Measurements from ENCODE around the gene FNDC3B. TPM values are rescaled to one million over a fixed set of nuclear protein-coding genes. Genes with fewer than 3 reads are reported as not detected.

FNDC3B gene
- total RNA-seq, 1 experiment from 2014 or later: 149 TPM

GRCh38 chr3:172167892-172168648 is 128.7 kb downstream of the FNDC3B start:
- Mint-ChIP-seq H3K27me3 (ENCODE audit: insufficient read depth, unreplicated experiment) (no peaks in the 10 kb centered on the region), H3K4me3 (ENCODE audit: unreplicated experiment) (no peak overlapping the region), H3K36me3 (ENCODE audit: insufficient read depth, unreplicated experiment) (peaks cover 12% of the 10 kb centered on the region), H3K27ac (ENCODE audit: low read depth, unreplicated experiment) (peak overlapping the region; percentile 96), H3K4me1 (ENCODE audit: insufficient read depth, unreplicated experiment) (peaks cover 16% of the 10 kb centered on the region), H3K9me3 (ENCODE audit: unreplicated experiment) (no peaks in the 10 kb centered on the region)
- ChIA-PET POLR2A (interaction anchor here (0.7 to 5.4 kb wide), 15 partner anchors 9 to 389 kb away, joined by 3 to 48 read pairs (median 7); partner anchors contain the start of gene FNDC3B), CTCF (interaction anchor here (0.6 to 1.9 kb wide), 6 partner anchors 28 to 189 kb away, joined by 3 to 5 read pairs (median 3); no protein-coding TSS in a partner anchor)
- no peak for DNase-seq (ENCODE audit: unreplicated experiment)
- BruUV-seq (replicated peaks): no TSS peak
- intact Hi-C loops (cut with micrococcal nuclease): loop anchor here (2.0 kb wide), 1 partner anchor 27 kb away; no protein-coding TSS in a partner anchor
- TF ChIP-seq CTCF (IDR thresholded peaks at IDR 0.05; ENCODE audit: unreplicated experiment): no peak

GRCh38 chr3:172170073-172170709 is 130.8 kb downstream of the FNDC3B start:
- no peak overlapping the region for H3K4me3 Mint-ChIP-seq (ENCODE audit: unreplicated experiment)
- H3K27me3 Mint-ChIP-seq (ENCODE audit: insufficient read depth, unreplicated experiment): no peaks in the 10 kb centered on the region
- no peaks in the 10 kb centered on the region for H3K9me3 Mint-ChIP-seq (ENCODE audit: unreplicated experiment)
- peaks cover 11% of the 10 kb centered on the region for H3K36me3 Mint-ChIP-seq (ENCODE audit: insufficient read depth, unreplicated experiment)
- ChIA-PET CTCF (interaction anchor here (0.7 to 1.9 kb wide), 11 partner anchors 9 to 153 kb away, joined by 3 to 6 read pairs (median 4); no protein-coding TSS in a partner anchor), POLR2A (interaction anchor here (0.5 to 5.4 kb wide), 18 partner anchors 13 to 379 kb away, joined by 3 to 48 read pairs (median 6); no protein-coding TSS in a partner anchor)
- BruUV-seq (replicated peaks): no TSS peak
- DNase-seq (ENCODE audit: unreplicated experiment): no peak
- intact Hi-C loops (cut with micrococcal nuclease): no loop called here
- H3K27ac Mint-ChIP-seq (ENCODE audit: low read depth, unreplicated experiment): peak overlapping the region; percentile 96
- no peak for TF ChIP-seq CTCF (IDR thresholded peaks at IDR 0.05; ENCODE audit: unreplicated experiment)
- peaks cover 25% of the 10 kb centered on the region for H3K4me1 Mint-ChIP-seq (ENCODE audit: insufficient read depth, unreplicated experiment)

- CTCF ChIA-PET: interaction anchor here (0.7 to 1.7 kb wide), 4 partner anchors 16 to 530 kb away, joined by 3 to 6 read pairs (median 4); no protein-coding TSS in a partner anchor
- no peak for DNase-seq (ENCODE audit: unreplicated experiment)
- intact Hi-C loops (cut with micrococcal nuclease): no loop called here
- Mint-ChIP-seq H3K36me3 (ENCODE audit: insufficient read depth, unreplicated experiment) (peaks cover 8% of the 10 kb centered on the region), H3K4me1 (ENCODE audit: insufficient read depth, unreplicated experiment) (peaks cover 27% of the 10 kb centered on the region), H3K9me3 (ENCODE audit: unreplicated experiment) (no peaks in the 10 kb centered on the region), H3K27ac (ENCODE audit: low read depth, unreplicated experiment) (peak overlapping the region; percentile 96), H3K4me3 (ENCODE audit: unreplicated experiment) (no peak overlapping the region), H3K27me3 (ENCODE audit: insufficient read depth, unreplicated experiment) (no peaks in the 10 kb centered on the region)
- TF ChIP-seq CTCF (IDR thresholded peaks at IDR 0.05; ENCODE audit: unreplicated experiment): no peak
- BruUV-seq (replicated peaks): no TSS peak
- POLR2A ChIA-PET: interaction anchor here (0.9 to 5.4 kb wide), 6 partner anchors 12 to 129 kb away, joined by 3 to 48 read pairs (median 25); no protein-coding TSS in a partner anchor
Measured at GRCh38 chr3:172170841-172171240, 131.5 kb downstream of the FNDC3B start.
